NCI-H2196 (cell line): ENCODE measurements around the gene LSS.
A peak's percentile ranks its signal among the peaks of the same experiment; 100 is the strongest.

ENCODE experiments used
- DNase-seq: peaks from one replicate; lab custom pipeline; 2025; ENCODE audit not compliant: unreplicated experiment; lab: John Stamatoyannopoulos, UW

The LSS gene

DNA sequence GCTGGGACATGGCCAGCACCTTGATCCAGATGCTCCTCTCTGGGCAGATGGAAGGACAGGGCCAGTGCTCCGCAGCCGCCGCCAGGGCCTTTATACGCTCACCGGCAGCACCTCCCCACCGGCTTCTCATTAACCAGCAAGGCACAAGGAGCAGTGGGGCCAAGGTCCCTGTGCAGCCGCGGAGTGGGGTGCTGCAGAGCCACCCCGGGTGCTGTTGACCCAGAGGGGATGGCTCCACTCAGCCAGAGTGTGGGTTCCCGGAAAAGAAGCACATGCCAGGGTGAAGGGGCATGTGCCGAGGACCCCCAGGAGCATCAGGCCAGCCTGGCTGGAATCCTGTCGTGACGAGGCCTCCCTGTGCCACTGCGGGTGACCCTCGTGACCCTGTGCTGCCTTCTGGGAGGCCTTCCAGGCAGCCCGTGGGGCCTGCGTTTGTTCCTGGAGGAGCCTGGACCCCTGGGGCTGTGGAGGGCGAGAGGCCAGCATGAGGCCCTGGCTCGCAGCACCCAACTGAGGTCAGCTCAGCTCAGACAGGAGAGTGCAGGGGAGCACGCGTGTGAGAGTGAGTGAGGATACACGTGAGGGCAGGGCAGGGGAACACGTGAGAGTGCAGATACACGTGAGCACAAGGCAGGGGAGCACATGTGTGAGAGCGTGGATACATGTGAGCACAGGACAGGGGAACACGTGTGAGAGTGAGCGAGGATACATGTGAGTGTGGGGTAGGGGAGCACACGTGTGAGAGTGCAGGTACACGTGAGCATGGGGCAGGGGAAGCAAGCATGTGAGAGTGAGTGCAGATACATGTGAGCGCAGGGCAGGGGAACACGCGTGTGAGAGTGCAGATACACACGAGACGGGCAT lies 72.8 kb downstream of the LSS start, which contains the start of gene FTCD:
TSS of gene FTCD (minus strand) at position 66 of the 864 bp plus-strand sequence. CDS start at position 10, 56 bp downstream.
- DNase-seq = no peak

DNA sequence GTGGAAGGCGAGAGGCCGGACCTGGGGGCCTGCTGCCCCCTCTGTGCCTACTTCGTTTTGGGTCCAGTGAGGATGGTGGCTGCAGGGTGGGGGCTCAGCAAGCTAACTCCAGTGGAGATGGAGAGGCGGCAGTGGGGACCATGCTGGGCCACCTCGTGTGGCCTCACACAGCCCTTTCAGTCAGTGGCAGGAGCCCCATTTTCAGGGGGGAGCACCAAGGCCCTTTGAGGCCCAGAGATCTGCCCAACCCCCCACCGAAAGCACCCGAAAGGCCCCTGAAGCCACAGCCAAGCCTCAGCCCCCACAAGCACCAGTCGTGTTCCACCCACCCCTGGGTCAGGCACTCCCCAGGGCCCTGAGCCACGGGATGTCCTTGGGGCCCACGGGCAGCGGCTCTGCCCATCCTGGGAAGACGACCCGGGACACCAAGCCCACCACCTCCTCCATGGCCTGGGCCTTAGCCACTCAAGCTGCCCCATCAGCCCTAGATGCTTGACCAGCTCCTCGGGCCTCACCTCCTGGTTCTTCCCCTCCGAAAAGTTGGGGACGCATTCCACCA lies 73.5 kb downstream of the LSS start:
- no peak for DNase-seq

DNA sequence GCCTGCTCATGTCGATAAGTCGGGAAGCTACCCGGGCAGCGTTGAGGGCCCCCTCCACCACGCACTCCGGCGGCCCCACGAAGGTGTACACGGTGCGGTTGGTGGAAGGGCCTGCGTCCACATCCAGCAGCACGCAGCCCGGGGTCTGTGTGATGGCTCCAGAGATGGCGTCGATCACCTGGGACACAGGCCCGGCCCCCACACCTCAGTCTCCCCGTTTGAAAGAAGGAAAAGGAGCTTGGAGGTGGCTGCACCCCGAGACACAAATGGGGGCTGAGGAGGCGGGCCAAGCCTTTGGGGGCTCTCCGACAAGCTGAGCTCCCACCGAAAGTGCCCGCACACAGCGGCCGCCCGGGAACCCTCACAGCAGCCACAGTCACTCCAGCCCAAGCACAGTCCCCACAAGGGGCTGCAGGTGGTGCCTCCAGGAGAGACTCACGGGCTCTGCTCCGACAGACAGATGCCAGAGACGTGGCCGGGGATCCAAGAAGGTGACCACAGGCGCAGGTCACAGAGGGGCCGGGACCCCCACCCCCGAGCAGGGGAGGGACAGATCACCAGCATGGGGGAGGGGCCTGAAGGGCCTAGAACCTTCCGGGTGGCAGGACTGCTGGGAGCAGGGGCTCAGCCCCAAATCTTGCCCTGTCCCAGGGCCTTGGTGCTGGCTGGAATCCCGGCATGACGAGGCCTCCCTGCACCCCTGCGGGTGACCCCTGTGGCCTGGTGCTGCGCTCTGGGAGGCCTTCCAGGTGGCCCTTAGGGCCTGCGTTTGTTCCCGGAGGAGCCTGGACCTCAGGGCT lies 74.2 kb downstream of the LSS start:
- DNase-seq = no peak

DNA sequence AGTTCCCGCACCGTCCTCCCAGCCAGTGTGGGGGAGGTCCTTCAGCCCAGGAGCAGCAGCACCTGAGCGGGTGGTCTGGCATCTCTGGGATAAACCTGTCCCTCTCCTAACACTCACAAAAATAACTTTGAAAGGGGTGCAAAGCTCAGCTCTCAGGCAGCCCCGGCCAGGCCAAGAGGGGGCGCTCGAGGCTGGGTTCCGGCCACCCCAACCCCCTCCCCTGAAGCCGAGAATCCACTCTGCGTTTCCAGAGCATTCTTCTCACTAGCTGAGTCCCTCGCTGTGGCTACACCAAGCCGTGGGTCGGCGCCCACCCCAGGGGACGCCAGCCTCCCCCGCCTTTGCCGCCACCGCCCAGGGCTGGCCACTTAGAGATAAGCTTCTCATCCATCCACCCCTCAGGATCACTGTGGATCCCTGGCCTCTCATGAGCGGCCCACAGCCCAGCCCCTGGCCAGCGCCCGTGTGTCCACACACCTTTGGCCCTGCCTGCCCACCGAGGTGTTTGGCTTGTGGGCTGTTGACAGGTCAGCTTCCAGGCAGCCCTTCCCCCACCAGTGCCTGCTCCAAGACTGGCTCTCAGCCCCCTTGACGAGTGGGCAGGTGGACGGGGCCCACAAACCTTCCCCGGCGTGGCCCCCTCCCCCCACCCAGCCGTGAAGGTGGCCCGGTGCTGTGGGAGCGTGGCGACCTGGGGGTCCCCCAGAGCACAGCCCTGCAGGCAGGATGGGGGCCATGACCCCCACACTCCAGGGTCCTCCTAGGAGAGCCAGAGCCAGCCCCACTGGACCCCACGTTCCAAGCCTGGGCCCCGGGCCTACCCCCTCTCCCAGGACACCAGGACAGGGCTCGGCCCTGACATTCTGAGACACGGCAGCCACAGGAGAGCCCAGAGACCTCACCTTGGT lies 75.1 kb downstream of the LSS start:
- DNase-seq = no peak

DNA sequence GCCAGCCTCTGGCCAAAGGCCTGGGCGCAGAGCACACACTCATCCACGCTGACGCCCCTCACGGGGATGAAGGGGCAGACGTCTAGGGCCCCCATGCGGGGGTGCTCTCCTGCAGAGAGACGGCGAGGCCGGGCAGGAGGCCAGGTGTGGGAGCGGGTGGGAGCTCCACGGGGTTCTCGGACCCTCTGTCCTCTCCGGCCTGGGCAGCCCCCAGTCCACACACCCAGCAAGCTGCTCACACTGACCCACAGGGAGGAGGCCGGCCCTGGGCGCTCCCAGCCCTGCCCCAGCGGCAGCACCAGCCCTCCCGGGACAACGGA lies 75.7 kb downstream of the LSS start:
- no peak for DNase-seq

DNA sequence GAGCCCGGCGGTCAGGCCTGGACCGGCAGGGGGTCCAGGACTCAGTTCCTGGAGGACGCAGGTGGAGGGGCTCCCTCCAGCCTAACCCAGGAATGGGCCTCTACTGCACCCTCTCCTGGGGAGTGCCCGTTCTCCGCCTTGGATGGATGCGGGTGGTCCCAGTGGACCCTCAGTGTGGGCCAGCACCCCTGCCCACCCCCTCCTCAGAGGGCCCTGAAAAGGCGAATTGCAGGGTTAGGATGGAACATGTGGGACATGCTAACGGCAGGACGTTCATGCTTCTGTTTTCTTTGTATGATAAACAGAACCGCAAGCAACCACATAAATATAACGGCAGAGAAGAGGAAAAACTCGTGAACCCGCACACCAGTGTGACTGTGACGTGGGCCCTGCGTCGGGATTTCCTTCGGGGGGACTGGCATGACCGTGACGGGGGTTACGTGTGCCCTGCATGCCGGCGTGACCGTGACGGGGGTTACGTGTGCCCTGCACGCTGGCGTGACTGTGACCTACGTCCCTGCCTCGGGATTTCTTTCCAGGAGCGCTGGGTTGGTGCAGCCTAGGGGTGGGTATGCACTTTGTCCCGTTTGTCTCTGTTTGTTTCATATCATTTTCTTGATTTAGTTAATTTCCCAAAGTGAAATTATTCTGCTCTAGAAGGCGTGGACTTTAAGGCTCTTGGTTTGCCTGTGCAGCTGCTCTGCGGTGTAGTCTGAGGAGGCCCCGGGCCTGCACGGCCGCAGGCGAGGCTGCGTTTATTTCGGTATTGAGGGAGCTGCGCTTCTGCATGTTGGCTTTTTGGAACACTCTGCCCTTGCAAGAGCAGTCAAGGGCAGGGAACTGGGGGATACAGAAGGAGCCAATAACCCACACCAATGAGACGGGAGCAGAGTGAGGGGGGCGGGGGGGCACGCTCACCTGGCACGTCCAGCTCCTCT lies 76.3 kb downstream of the LSS start:
- no peak for DNase-seq

DNA sequence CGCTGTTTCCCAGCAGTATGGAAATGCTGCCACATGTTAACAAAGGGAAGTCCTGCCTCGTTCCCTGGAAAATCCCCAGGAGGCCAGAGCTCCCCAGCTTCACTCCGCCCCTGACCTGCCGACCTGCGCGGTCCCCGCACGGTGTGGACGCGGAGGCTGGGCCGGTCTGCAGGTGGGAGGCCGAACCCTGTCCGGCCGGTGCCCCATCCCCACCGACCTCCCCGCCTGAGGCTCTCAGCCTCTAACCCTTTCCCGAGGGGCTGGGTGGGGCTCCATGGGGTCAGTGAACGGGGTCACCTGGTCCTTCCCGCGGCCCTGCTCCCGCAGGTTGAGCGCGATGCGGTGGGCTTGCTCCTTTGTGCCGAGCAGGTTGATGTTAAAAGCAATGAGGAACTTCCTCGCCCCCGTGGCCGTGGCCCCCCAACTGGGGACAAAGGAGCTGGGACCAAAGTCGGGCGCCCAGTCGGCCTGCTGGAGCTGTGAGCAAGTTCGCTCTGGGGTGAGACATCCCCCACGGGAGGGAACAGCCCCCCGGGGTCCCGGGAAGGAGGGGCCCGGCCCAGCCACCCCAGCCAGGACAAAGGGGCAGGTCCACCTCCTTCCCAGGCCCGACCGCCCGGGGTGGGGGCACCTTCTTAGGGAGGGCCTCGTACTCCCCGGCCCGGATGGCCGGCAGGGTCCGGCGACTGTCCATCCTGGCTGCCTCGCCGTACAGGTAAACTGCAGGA lies 77.1 kb downstream of the LSS start:
- no peak for DNase-seq

DNA sequence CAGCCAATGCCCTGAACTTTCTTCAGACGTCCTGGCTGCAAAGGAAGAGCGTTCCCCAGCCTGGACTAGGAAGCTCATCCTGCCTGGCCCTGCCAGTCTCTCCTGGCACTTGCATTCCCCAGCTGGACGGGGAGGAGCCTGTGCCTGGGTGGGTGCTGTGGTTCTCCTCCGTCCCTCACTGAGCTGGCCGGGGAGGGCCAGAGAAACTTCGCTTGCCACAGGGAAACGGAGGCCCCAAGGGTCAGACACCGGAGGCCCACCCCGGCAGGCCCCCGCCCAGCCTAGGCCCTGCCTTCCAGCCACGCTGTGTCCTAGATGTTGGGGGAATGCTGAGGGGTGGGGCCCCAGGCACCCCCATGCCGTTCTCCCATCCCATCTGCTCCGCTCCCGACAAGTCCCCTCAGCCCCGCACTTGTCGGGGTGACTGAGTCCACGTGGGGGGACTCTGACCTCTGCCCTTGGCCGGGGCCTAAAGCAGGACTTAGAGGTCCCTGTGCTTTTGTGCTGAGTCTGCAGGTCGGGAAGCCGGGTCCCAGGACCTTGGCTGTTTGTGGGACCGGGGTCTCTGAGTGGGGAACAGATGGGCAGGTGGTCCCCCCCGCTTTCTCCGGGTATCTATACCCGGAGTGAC lies 78.0 kb downstream of the LSS start:
- DNase-seq = no peak

DNA sequence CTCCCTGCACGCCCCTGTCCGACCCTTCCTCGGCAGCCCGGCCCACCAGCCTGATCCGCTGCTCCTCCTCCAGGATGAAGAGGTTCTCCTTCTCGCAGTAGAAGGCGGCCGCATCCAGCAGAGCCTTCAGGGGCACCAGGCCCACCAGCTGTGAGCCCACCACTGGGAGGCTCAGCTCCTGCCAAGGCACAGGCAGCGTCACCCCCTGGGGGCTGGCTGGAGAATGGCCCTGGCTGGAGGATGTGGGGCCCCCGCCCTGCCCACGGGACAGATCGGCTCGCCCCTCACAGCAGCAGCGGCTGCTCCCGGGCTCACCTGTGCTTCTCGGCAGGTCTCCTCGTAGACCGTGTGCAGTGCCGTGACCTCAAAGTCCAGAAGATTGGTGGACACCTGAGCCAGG lies 78.5 kb downstream of the LSS start:
- no peak for DNase-seq

DNA sequence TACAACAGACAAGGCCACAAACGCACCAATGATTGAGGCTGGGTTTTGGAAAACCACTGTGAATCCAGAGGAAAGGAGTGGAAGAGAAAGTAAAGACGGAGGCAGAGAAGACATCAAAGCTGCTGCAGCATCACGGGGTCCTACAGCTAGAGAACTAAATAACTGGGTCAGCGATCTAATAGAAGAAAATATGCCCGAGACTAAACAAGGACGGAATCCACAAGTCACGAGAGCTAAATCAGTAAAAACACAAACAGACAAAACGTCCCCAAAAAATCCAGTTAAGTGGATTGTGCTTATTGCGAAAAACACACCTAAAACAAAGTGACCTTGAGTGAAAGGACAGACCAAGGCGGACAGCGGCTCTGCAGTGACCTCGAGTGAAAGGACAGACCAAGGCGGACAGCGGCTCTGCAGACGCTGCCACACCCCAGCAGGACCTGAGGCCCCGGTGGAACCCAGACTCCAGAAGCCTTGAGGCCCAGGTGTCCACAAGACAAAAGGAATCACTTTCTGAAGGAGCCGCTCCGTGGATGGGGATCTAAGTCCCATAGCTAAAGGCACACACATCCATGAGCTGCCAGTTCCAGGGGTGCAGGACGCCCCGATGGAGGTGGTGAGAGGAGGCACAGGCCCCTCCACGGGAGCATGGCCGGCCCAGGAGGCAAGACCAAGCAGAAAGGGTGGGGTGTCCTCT lies 79.2 kb downstream of the LSS start:
- no peak for DNase-seq

DNA sequence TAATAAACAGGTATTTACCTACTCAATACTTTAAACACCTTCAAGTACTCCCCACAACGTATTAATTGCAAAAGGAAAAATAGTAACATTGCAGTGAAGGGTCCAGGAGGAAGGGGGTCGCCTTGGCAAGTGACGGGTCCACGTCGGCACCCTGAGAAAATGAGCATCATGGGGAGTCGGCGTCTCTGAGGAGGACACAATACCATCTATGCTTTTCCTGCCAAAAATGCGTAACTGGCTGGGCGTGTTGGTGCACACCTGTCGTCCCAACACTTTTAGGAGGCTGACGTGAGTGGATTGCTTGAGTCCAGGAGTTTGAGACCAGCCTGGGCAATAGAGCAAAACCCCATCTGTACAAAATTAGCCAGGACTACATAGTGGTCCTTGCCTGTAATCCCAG lies 80.5 kb downstream of the LSS start:
- no peak for DNase-seq

DNA sequence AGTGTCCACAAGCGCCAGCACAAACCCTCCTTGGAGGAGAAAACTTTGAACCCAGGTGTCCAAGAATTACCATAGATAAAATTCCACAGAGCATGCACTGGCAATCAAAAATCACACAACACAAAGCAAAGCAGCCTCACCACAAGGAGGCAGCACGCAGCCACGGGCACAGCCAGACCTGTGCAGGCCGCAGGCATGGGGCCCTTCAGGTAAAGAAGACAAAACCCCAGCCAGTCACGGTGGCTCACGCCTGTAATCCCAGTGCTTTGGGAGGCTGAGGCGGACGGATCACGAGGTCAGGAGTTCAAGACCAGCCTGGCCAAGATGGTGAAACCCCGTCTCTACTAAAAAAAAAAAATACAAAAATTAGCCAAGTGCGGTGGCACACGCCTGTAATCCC lies 81.1 kb downstream of the LSS start:
- peak; percentile 55 for DNase-seq

DNA sequence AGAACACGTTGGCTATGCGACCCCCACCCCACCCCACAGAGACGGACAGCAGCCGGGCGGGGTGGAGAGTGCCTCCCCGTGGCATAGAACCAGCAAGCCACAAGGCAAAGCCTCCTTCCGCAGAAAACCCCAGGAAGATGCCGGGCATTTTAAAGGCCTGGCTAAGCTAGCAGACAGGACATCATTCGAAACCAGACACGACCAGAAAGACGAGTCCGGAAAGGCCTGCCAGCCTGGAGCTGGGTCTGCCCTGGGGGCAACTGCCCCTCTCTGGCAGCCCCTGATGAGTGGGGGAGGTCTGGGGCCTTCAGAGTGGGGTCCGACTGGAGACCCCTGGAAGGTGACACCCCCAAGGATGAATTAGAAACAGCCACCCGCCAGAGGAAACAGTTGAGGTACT lies 81.7 kb downstream of the LSS start:
- DNase-seq = no peak

DNA sequence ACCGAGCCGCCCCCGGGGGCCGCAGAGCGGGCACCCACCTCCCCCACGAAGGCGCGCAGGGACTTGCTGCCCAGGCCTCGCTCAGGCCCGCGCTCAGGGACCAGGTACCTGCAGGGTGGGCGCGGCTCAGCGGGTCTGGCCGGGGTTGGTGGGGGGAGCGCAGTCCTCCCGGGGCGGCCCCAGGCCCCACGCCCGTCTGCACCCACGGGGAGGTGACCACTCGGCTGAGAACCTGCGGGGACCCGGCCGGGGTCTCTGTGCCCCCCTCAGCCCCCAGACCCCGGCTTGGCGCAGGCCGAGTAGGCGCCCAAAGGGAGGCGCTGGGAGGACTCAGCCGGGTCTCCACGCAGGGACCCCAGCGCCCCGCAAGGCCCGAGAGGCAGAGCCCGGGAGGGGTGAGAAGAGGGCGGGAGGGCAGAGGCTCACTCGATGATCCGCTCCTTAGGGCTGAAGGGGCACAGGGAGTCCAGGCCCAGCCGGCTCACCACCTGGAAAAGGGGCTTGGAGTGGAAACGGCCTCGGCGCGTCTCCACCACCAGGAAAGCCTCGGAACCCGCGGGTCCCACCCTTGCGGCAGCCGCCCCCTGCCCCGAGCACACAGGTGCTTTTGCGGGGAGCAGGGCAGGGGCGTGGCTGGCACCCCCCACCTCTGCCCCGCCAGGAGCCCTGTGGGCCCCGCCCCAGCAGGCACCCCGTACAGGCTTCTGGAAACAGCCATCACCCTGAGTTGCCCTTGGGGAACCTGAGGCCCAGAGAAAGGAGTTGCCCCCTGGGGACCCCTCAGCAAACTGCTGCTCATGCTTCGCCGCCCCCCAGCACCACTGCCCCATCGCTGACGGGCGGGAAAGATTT lies 82.5 kb downstream of the LSS start:
- DNase-seq = no peak

DNA sequence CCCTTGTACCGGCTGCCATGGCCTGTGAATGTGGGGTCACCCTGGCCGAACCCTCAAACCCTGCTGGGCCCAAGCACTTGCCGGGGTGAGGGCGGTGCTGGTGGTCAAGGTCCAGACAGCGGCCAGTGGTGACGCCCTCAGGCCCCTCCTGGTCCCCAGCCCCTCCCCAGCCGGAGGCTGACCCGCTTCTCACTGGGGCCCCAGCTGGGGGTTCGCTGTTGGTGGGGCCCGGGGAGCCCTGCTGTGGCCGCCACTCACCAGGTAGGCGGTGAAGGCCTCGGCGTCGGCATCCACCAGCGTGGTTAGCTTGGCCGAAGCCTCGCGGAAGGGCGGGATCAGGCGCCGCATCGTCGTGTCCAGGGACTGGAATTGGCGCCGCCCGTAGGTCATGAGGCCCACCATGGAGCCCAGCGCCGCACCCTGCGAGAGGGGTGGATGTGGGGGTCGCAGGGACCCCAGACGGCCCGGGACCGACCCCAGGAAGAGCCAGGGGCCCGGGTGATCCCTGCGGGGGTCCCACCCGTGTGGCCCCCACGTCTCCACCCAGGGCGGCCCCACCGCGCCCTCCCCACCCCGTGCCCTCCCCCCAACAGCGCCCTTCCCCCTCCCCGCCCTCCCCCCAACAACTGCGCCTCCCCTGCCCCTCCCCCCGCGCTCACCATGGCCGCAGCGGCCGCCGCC lies 83.3 kb downstream of the LSS start:
- no peak for DNase-seq

DNA sequence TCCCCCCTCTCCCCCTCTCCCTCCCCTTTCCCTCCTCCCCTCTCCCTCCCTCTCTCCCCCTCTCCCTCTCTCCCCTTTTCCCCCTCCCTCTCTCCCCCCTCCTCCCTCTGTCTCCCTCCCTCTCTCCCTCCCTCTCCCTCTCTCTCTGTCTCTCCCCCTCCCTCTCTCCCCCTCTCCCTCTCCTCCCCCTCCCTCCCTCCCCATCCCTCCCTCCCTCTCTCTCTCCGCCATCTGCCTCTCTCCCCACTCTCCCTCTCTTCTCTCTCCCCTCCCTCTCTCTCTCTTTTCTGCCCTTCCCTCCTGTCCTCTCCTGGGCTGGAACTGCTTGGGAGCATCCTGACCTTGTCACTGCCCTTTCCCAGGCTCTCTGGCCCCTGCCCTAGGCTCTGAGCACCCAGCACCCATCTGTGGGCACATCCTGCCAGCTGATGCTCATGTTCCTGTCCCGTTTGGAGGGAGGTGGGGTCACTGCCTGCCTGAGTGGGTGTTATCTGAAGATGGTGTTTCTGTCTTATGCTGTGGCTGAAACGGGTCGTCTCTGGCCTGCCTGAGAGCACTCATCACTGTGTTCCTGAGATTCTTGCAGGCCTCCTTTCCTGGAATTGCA lies 84.0 kb downstream of the LSS start:
- no peak for DNase-seq
